Measurements from ENCODE around the gene ARHGAP44.

DNA sequence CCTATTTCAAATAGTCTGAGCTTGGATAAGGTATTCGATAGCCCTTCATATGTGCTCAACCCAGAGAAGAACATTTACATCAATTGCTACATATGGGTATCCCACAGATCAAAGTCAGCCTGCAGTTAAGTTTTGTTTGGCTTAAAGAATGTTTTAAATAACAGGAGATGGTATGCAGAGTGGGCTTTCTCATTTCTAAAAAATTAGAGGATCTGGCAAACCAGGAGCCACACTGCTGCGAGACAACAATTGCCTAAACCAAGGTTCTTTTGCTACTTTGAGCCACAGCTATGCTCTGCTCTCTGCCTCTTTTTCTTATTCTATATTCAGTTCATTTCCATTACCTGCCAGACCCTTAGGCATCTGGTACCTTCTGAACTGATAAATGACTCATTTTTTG is 30.2 kb upstream of the ARHGAP44 start:
- TF ChIP-seq, protein P1, sequence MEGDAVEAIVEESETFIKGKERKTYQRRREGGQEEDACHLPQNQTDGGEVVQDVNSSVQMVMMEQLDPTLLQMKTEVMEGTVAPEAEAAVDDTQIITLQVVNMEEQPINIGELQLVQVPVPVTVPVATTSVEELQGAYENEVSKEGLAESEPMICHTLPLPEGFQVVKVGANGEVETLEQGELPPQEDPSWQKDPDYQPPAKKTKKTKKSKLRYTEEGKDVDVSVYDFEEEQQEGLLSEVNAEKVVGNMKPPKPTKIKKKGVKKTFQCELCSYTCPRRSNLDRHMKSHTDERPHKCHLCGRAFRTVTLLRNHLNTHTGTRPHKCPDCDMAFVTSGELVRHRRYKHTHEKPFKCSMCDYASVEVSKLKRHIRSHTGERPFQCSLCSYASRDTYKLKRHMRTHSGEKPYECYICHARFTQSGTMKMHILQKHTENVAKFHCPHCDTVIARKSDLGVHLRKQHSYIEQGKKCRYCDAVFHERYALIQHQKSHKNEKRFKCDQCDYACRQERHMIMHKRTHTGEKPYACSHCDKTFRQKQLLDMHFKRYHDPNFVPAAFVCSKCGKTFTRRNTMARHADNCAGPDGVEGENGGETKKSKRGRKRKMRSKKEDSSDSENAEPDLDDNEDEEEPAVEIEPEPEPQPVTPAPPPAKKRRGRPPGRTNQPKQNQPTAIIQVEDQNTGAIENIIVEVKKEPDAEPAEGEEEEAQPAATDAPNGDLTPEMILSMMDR (IDR thresholded peaks at IDR 0.05; ENCODE audit: poor library complexity): no peak
- no peak for TF ChIP-seq EZH2phosphoT487 (IDR thresholded peaks at IDR 0.05; ENCODE audit: low read depth, severe bottlenecking, unreplicated experiment)
